Neural progenitor cell (in vitro differentiated cells): ENCODE results near the gene TGDS. TPM values are rescaled to one million over a fixed set of nuclear protein-coding genes. Genes with fewer than 3 reads are reported as not detected.
"Not testable (repeated sequence)": the region's sequence is repeated elsewhere in the genome, so short reads cannot be mapped to it uniquely, and the experiment has no call there.

Source experiments
- DNase-seq: peaks from one replicate; pipeline ENCODE4 v3.0.0-alpha.2; 2016; ENCODE audit warnings: low spot score
- H2AFZ ChIP-seq: fragments of 200-600 bp; sonication (generic); replicated peaks from 2 replicates; pipeline ENCODE4 v1.6.1; 2016; ENCODE audit warnings: antibody characterized with exemption
- H3F3A ChIP-seq: fragments of 200-600 bp; sonication (generic); 2 replicates; pipeline ENCODE4 v1.6.1; 2016; ENCODE audit warnings: antibody characterized with exemption, low read depth
- H3K27ac ChIP-seq: fragments of 200-600 bp; sonication (generic); 2 replicates; pipeline ENCODE4 v1.5.1; 2016; ENCODE audit warnings: mild to moderate bottlenecking
- H3K27me3 ChIP-seq: fragments of 200-600 bp; sonication (generic); 2 replicates; pipeline ENCODE4 v1.6.1; 2016; ENCODE audit warnings: mild to moderate bottlenecking, moderate library complexity
- H3K36me3 ChIP-seq: fragments of 200-600 bp; sonication (generic); 2 replicates; pipeline ENCODE4 v1.5.1; 2016
- H3K4me1 ChIP-seq: fragments of 200-600 bp; sonication (generic); 2 replicates; pipeline ENCODE4 v1.6.1; 2016; ENCODE audit warnings: mixed run types
- H3K4me2 ChIP-seq: fragments of 200-600 bp; sonication (generic); 2 replicates; pipeline ENCODE4 v1.6.1; 2016
- H3K4me3 ChIP-seq: fragments of 200-600 bp; sonication (generic); 2 replicates; pipeline ENCODE4 v1.5.1; 2016
- H3K79me2 ChIP-seq: fragments of 200-600 bp; sonication (generic); 2 replicates; pipeline ENCODE4 v1.6.1; 2016; ENCODE audit warnings: low read depth
- H3K9ac ChIP-seq: fragments of 200-600 bp; sonication (generic); 2 replicates; pipeline ENCODE4 v1.6.1; 2016
- H3K9me3 ChIP-seq: fragments of 200-600 bp; sonication (generic); 2 replicates; pipeline ENCODE4 v1.5.1; 2016; ENCODE audit warnings: low read depth
- H4K20me1 ChIP-seq: fragments of 200-600 bp; sonication (generic); 2 replicates; pipeline ENCODE4 v1.6.1; 2016; ENCODE audit warnings: low read depth
- H3K27ac Mint-ChIP-seq: 3 replicates; pipeline ENCODE4 v1.8.0; 2021; ENCODE audit warnings: mixed read lengths
- H3K27me3 Mint-ChIP-seq: 2 replicates; pipeline ENCODE4 v1.8.0; 2022; ENCODE audit warnings: low read depth, mild to moderate bottlenecking, inconsistent platforms, moderate library complexity, mixed read lengths; ENCODE audit not compliant: insufficient read depth
- H3K36me3 Mint-ChIP-seq: 3 replicates; pipeline ENCODE4 v1.8.0; 2021; ENCODE audit warnings: mixed read lengths
- H3K4me1 Mint-ChIP-seq: 3 replicates; pipeline ENCODE4 v1.8.0; 2021; ENCODE audit warnings: mixed read lengths
- H3K4me3 Mint-ChIP-seq: 3 replicates; pipeline ENCODE4 v1.8.0; 2021; ENCODE audit warnings: mild to moderate bottlenecking, moderate library complexity, mixed read lengths
- H3K9me3 Mint-ChIP-seq: 3 replicates; pipeline ENCODE4 v1.8.0; 2020; ENCODE audit warnings: mixed read lengths
- EZH2 ChIP-seq: fragments of 200-600 bp; sonication (generic); IDR thresholded peaks from 2 replicates; pipeline ENCODE4 v1.6.1; 2017; ENCODE audit warnings: antibody characterized with exemption, mild to moderate bottlenecking, moderate library complexity
- EZH2phosphoT487 ChIP-seq: fragments of 200-600 bp; sonication (generic); IDR thresholded peaks from 2 replicates; pipeline ENCODE4 v1.6.1; 2017; ENCODE audit warnings: antibody characterized with exemption
- total RNA-seq: library from RNA; depleted of rRNA; stranded (reverse); fragments of >200 nt; gene quantifications from 2 replicates; pipeline ENCODE4 v1.2.3, GENCODE V29; 2015; ENCODE audit warnings: low replicate concordance
- TF ChIP-seq, protein P1 (sequence below): fragments of 200-600 bp; sonication (generic); IDR thresholded peaks from 2 replicates; pipeline ENCODE4 v1.5.1; 2017; ENCODE audit warnings: antibody characterized with exemption, mild to moderate bottlenecking

Gene TGDS, protein sequence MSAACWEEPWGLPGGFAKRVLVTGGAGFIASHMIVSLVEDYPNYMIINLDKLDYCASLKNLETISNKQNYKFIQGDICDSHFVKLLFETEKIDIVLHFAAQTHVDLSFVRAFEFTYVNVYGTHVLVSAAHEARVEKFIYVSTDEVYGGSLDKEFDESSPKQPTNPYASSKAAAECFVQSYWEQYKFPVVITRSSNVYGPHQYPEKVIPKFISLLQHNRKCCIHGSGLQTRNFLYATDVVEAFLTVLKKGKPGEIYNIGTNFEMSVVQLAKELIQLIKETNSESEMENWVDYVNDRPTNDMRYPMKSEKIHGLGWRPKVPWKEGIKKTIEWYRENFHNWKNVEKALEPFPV
- 24.3 and 41.2 TPM in 2 replicates for total RNA-seq

GRCh38 chr13:94595950-94596574, at the start of gene TGDS:
Gene TGDS, minus strand, starts transcription at chr13:94596152. Its CDS starts 16 bp downstream, at chr13:94596136.
- Histone ChIP-seq H3K4me3 (peak within 1 kb of the TSS; percentile 89), H3K9me3 (peaks cover 3% of the 10 kb centered on the region), H3K79me2 (peaks cover 34% of the 10 kb centered on the region), H3K27me3 (peaks cover 8% of the 10 kb centered on the region), H3K9ac (peak within 1 kb of the TSS; percentile 76), H2AFZ (peak within 1 kb of the TSS; percentile 85), H3F3A (peaks cover 9% of the 10 kb centered on the region), H3K36me3 (peaks cover 9% of the 10 kb centered on the region), H4K20me1 (no peaks in the 10 kb centered on the region), H3K4me1 (peaks cover 9% of the 10 kb centered on the region), H3K4me2 (peak within 1 kb of the TSS; percentile 96), H3K27ac (no peak within 1 kb of the TSS)
- DNase-seq: peak; percentile 94
- TF ChIP-seq EZH2phosphoT487 (no peak), EZH2 (peak; percentile 31)
- TF ChIP-seq, protein P1, sequence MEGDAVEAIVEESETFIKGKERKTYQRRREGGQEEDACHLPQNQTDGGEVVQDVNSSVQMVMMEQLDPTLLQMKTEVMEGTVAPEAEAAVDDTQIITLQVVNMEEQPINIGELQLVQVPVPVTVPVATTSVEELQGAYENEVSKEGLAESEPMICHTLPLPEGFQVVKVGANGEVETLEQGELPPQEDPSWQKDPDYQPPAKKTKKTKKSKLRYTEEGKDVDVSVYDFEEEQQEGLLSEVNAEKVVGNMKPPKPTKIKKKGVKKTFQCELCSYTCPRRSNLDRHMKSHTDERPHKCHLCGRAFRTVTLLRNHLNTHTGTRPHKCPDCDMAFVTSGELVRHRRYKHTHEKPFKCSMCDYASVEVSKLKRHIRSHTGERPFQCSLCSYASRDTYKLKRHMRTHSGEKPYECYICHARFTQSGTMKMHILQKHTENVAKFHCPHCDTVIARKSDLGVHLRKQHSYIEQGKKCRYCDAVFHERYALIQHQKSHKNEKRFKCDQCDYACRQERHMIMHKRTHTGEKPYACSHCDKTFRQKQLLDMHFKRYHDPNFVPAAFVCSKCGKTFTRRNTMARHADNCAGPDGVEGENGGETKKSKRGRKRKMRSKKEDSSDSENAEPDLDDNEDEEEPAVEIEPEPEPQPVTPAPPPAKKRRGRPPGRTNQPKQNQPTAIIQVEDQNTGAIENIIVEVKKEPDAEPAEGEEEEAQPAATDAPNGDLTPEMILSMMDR: no peak
- Mint-ChIP-seq H3K4me1 (peaks cover 20% of the 10 kb centered on the region), H3K36me3 (no peaks in the 10 kb centered on the region), H3K4me3 (peak within 1 kb of the TSS; percentile 91), H3K27me3 (no peaks in the 10 kb centered on the region), H3K27ac (peak within 1 kb of the TSS; percentile 78), H3K9me3 (peaks cover 6% of the 10 kb centered on the region)

DNA sequence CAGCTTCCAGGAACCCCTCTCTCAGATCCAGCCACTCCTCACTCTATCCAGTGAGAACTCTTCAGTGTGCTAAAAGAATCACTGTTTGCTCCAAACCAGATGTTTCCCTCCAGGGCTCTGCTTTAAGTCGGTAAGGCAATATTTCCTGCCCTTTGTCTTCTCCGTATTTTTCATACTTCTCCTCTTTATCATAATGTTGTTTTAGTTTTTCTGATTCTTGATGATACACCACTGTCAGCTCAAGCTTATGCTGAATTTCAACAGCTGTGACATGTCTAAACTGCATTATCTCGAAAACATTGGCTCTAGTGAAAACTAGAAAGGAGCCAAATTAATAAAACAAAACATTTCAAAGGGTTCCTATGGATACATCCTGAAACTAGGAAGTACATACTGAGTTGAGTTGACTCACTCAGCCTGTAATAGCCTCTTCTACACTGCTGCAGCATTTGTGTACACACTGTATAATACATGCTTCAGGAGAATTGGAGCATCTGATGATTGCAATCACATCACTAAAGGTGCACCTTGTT, 45.5 kb upstream of the TGDS start:
- Histone ChIP-seq H3K27me3 (no peaks in the 10 kb centered on the region), H3K9ac (no peak overlapping the region), H2AFZ (peak overlapping the region; percentile 43), H3F3A (no peaks in the 10 kb centered on the region), H3K4me2 (no peak overlapping the region), H3K9me3 (no peaks in the 10 kb centered on the region), H3K4me1 (no peaks in the 10 kb centered on the region), H3K79me2 (no peaks in the 10 kb centered on the region), H4K20me1 (no peaks in the 10 kb centered on the region), H3K4me3 (no peak overlapping the region), H3K36me3 (no peaks in the 10 kb centered on the region), H3K27ac (no peak overlapping the region)
- no peaks in the 10 kb centered on the region for H3K27me3 Mint-ChIP-seq
- H3K4me1 Mint-ChIP-seq: peaks cover 18% of the 10 kb centered on the region
- no peak for DNase-seq
- TF ChIP-seq EZH2: no peak
- H3K4me3 Mint-ChIP-seq: no peak overlapping the region
- H3K36me3 Mint-ChIP-seq: peaks cover 4% of the 10 kb centered on the region
- no peak overlapping the region for H3K27ac Mint-ChIP-seq
- peaks cover 7% of the 10 kb centered on the region for H3K9me3 Mint-ChIP-seq

GRCh38 chr13:94640721-94641120, 44.8 kb upstream of the TGDS start:
- Histone ChIP-seq H2AFZ (peak overlapping the region; percentile 43), H3K4me2 (no peak overlapping the region), H3K79me2 (no peaks in the 10 kb centered on the region), H4K20me1 (no peaks in the 10 kb centered on the region), H3K9me3 (no peaks in the 10 kb centered on the region), H3F3A (no peaks in the 10 kb centered on the region), H3K9ac (no peak overlapping the region), H3K4me3 (no peak overlapping the region), H3K4me1 (no peaks in the 10 kb centered on the region), H3K27ac (no peak overlapping the region), H3K27me3 (no peaks in the 10 kb centered on the region), H3K36me3 (no peaks in the 10 kb centered on the region)
- peaks cover 4% of the 10 kb centered on the region for H3K36me3 Mint-ChIP-seq
- no peak for DNase-seq
- no peak overlapping the region for H3K27ac Mint-ChIP-seq
- no peak overlapping the region for H3K4me3 Mint-ChIP-seq
- no peaks in the 10 kb centered on the region for H3K27me3 Mint-ChIP-seq
- TF ChIP-seq EZH2phosphoT487 (no peak), EZH2 (no peak)
- TF ChIP-seq, protein P1: no peak
- peaks cover 18% of the 10 kb centered on the region for H3K4me1 Mint-ChIP-seq
- H3K9me3 Mint-ChIP-seq: peaks cover 7% of the 10 kb centered on the region

- not testable (repeated sequence) for H3K9me3 ChIP-seq, H3K36me3 ChIP-seq, H3K27me3 ChIP-seq, H3K9ac ChIP-seq, H2AFZ ChIP-seq, H3K4me2 ChIP-seq, H3K27me3 Mint-ChIP-seq, H3K27ac ChIP-seq, H3K79me2 ChIP-seq, H4K20me1 ChIP-seq, H3F3A ChIP-seq, H3K4me3 ChIP-seq, H3K4me3 Mint-ChIP-seq, H3K27ac Mint-ChIP-seq, H3K9me3 Mint-ChIP-seq, H3K4me1 ChIP-seq, DNase-seq
- H3K4me1 Mint-ChIP-seq: peaks cover 18% of the 10 kb centered on the region
- H3K36me3 Mint-ChIP-seq: peaks cover 13% of the 10 kb centered on the region
Observed at GRCh38 chr13:94637677-94638076, 41.7 kb upstream of the TGDS start.
